NCI-H2227 treated with DMSO at 0.1 percent for 48 hours (cell line): Measurements from ENCODE around the gene PFDN1.
"Not testable (repeated sequence)": the region's sequence is repeated elsewhere in the genome, so short reads cannot be mapped to it uniquely, and the experiment has no call there.

Experiments
- DNase-seq: peaks from one replicate; lab custom pipeline; 2025; lab: John Stamatoyannopoulos, UW

PFDN1 gene

DNA sequence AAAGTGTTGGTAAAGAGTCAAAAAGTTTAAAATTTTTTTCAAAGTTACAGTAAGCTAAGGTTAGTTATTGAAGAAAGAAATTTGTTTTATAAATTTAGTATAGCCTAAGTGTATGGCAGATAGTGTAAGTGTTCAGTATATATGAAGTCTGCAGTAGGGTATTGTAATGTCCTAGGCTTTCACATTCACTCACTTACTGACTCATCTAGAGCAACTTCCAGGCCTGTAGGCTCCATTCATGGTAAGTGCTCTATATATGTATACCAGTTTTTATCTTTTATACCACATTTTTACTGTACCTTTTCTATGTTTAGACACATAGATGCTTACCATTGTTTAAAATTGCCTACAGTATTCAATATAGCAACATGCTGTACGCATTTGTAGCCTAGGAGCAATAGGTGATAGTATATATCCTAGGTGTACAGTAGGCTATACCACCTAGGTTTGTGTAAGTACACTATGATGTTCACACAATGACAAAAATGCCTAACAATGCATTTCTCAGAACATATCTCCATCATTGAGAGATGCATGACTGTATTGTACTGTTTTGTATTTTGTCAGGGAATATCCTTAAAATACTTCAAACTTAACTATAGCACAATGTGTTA lies 89.4 kb downstream of the PFDN1 start:
- DNase-seq = no peak

DNA sequence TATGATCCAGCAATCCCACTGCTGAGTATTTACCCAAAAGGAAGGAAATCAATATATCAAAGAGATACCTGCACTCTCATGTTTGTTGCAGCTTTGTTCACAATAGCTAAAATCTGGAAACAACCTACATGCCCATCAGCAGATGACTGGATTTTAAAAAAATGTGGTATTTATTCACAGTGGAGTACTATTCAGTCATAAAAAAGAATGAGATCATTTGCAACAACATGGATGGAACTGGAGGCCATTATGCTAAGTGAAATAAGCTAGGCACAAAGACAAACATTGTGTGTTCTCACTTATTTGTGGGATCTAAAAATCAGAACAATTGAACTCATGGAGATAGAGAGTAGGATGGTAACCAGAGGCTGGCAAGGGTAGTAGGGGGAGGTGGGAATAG lies 94.8 kb downstream of the PFDN1 start:
- DNase-seq = no peak

GRCh38 chr5:140207250-140207964 lies 95.5 kb downstream of the PFDN1 start:
- no peak for DNase-seq

DNA sequence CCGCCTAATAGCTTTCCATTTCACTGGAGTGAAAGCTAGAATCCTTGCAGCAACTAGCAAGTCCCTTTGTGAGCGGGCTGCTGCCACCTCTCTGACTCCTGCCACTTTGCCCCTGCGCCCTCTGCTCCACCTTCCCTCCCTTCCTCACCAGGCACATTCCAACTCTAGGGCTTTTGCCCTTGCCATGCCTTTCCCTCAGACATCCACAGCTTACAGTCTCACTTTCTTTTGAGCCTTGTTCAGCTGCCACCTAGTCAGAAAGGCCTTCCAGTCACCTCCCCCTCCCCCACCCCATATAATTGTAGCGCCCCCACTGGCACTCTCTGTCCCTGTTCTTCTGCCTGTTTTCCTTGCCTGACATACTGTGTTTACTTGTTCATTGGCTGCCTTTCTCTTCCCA lies 96.9 kb downstream of the PFDN1 start:
- DNase-seq = no peak

DNA sequence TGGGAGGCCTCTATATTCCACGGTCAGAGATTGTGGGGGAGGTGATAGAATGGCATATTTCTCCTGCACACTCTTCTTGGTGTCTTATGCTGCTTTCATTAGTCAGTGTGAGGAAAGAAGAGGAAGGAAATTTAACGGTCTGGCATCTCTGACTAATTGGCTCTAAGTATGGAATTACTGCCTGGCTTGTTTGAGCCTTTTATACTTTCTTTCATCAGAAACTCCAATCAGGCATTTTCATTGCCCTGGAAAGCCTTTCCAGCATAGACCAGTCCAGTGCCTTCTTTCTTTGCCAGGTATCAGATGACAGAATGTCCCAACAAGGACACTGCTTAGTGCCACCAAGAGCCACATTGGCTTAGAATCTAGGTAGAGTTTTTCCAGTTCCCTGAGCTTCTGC lies 97.7 kb downstream of the PFDN1 start:
- DNase-seq = no peak

GRCh38 chr5:140202610-140203009 lies 100.3 kb downstream of the PFDN1 start:
- no peak for DNase-seq

DNA sequence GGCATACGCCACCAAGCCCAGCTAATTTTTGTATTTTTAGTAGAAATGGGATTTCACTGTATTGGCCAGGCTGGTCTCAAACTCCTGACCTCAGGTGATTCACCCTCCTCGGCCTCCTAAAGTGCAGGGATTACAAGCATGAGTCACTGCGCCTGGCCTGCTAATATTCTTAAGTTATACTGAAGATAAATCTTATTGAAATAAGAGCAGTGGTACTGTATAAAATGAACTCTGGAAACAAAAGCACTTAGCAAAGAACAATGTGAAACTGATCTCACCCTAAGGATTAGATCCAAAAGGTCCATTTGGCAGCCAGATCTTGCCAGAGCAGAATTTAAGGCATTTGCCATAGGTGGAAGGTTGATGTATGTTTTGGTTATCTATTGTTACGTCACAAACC lies 100.8 kb downstream of the PFDN1 start:
- DNase-seq = no peak

DNA sequence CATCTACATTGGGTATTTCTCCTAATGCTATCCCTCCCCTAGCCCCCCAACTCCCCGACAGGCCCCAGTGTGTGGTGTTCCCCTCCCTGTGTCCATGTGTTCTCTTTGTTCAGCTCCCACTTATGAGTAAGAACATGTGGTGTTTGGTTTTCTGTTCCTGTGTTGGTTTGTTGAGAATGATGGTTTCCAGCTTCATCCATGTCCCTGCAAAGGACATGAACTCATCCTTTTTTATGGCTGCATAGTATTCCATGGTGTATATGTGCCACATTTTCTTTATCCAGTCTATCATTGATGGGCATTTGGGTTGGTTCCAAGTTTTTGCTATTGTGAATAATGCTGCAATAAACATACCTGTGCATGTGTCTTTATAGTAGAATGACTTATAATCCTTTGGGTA lies 104.0 kb downstream of the PFDN1 start:
- DNase-seq = not testable (repeated sequence)

- no peak for DNase-seq
Measured at GRCh38 chr5:140197023-140197422, 105.9 kb downstream of the PFDN1 start.

DNA sequence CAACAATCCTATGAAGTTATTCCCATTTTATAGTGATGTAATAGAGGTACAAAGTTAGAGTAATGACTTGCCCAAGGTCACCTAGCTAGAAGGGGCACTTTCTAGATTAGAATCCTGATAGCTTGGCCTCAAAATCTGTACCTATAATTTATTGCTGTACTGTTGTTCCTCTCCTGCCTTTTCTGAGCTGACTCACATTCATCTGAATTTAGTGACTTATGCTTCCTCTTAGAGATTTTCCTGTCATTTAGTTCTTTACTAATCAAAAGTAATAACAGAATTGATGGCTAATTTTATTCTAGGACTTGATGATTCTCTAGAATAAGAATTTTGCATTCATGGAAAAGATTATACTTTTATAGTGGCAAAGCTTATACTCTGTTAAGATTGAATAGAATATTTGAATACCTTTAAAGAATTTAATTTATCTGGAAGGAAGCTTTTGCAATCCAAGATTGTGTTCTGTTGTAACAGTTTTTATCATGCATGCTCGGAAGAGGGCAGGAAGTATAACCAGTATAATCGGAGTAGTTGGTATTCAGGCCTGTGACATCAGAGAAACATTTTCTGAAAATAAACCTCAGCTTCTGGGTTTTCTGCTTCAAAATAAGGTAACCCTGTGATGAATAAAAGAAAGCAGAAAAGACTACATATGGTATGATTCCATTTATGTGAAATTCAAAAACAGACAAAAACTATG lies 106.6 kb downstream of the PFDN1 start:
- DNase-seq = no peak
